GM10266 (cell line): ENCODE results near the gene PRKAR2A.

Source experiments
- DNase-seq: peaks from one replicate; pipeline ENCODE4 v3.0.0; 2012; ENCODE audit errors: extremely low spot score
- TF ChIP-seq, protein P1 (sequence below): IDR thresholded peaks from 2 replicates; pipeline ENCODE4 v1.5.1; 2012; ENCODE audit warnings: mild to moderate bottlenecking, low read depth; ENCODE audit not compliant: control insufficient read depth, insufficient read depth; ENCODE audit errors: missing control alignments

PRKAR2A gene

GRCh38 chr3:48856469-48856868 lies 8.8 kb upstream of the PRKAR2A start:
- DNase-seq: no peak

DNA sequence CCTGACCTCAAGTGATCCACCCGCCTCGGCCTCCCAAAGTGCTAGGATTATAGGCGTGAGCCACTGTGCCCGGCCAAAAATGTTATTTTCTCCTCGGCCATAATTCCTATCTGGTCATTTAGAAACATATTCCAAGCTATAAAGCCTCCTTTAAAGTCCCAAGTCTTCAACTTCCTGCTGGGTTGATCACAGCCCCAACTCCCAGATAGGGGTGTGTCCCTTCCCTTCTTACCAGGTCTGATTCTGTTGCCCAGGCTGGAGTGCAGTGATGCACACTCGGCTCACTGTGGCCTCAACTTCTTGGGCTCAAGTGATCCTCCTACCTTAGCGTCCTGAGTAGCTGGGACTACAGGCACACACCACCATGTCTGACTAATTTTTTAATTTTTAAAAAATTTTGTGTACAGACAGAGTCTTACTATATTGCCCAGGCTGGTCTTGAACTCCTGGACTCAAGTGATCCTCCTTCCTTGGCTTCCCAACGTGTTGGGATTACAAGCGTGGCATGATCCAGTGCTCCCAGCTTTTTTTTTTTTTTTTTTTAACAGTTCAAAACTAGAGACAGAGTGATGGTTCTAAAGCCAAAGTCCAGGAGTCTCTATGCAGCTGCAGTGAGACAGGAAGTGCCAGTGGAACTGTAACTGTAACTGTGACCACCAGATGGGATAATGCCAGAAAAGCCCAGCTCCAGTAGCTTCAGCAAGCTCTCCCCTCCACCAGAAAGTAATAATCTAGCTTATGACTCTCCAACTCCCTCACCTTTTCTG lies 8.2 kb upstream of the PRKAR2A start:
- no peak for DNase-seq
- TF ChIP-seq, protein P1, sequence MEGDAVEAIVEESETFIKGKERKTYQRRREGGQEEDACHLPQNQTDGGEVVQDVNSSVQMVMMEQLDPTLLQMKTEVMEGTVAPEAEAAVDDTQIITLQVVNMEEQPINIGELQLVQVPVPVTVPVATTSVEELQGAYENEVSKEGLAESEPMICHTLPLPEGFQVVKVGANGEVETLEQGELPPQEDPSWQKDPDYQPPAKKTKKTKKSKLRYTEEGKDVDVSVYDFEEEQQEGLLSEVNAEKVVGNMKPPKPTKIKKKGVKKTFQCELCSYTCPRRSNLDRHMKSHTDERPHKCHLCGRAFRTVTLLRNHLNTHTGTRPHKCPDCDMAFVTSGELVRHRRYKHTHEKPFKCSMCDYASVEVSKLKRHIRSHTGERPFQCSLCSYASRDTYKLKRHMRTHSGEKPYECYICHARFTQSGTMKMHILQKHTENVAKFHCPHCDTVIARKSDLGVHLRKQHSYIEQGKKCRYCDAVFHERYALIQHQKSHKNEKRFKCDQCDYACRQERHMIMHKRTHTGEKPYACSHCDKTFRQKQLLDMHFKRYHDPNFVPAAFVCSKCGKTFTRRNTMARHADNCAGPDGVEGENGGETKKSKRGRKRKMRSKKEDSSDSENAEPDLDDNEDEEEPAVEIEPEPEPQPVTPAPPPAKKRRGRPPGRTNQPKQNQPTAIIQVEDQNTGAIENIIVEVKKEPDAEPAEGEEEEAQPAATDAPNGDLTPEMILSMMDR: no peak

More at GRCh38 chr3:48856469-48856868, 8.8 kb upstream of the PRKAR2A start:
- TF ChIP-seq, protein P1: no peak

DNA sequence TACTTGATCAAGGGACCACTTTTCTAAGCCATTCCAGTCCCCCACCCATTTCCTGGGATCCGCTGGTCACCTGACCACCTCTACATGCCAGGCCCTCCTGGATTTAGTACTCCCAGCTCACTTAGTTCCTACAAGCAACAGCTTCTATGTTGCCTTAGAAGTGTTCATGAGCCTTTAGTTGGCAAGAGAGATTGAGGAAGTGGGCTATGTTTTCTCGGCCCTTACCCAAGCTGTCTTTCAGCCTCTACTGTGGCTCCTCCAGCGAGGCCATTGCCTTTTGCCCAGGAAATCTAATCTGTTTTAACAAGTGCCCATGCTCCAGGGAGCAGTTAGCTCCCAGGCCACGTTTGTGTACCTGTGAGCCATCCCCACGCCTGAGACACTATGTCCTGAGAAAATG lies 4.5 kb upstream of the PRKAR2A start:
- TF ChIP-seq, protein P1: no peak
- DNase-seq: no peak

DNA sequence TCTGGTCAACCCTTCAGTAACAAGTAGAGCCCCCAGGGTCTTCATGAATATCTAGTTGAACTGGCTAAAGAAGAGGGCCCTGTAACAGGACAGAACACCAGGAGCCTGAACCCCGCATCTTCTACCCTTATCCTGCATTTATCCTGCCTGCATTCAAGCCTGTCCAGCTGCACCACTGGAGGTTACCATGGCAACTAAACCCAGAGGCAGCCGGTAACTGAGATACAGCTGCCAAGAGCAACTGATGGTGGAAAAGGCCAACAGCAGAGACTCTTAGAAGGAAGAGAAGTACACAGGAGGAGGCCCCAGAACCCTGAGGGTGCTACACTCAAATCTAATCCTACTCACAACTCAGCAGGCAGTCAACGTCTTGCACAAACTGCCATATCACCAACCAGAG lies 3.7 kb upstream of the PRKAR2A start:
- TF ChIP-seq, protein P1: no peak
- DNase-seq: no peak

DNA sequence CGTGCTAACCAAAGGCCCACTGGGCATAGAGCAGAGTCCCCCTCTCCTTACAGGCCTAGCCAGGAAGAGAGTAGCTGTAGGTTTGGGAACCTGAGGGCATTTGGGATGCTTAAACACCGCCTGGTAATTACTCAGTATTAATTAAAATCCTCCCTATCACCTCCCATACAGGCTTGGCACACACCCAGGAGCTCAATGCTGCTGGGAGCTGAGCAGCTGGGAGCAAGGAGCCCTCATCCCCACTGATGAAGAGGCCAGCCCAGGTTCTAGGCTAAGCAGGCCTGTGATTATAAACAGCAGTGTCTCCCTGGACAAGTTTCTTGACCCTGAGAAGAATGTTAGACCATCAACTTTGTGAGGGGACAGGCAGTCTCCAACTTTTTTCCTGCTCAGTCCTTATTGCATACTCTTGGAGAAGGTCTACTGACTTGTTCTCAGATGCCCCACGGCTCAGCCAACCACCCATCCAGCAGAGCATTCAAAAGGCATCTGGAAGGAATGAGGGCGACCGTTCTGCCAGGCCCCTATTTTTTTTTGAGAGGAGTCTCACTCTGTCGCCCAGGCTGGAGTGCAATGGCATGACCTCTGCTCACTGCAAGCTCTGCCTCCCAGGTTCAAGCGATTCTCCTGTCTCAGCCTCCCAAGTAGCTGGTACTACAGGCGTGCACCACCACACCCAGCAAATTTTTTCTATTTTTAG lies 1.3 kb upstream of the PRKAR2A start:
- no peak for DNase-seq
- TF ChIP-seq, protein P1: no peak

- TF ChIP-seq, protein P1: no peak
- peak; percentile 57 for DNase-seq
These were observed 596 bp downstream of the PRKAR2A start for GRCh38 chr3:48847053-48847503.

- no peak for DNase-seq
These were observed 2.5 kb downstream of the PRKAR2A start for GRCh38 chr3:48845170-48845569.

More at GRCh38 chr3:48845170-48845569, 2.5 kb downstream of the PRKAR2A start:
- TF ChIP-seq, protein P1: no peak
